Ishikawa (cell line): ENCODE data around the gene EFNA3.

Experiments
- CEBPB ChIP-seq: IDR thresholded peaks from 2 replicates; pipeline ENCODE4 v1.6.1; 2012
- CREB1 ChIP-seq: IDR thresholded peaks from 2 replicates; pipeline ENCODE4 v1.6.1; 2012; ENCODE audit warnings: low read depth
- EGR1 ChIP-seq: IDR thresholded peaks from 2 replicates; pipeline ENCODE4 v1.6.1; 2012
- EP300 ChIP-seq: IDR thresholded peaks from 2 replicates; pipeline ENCODE4 v1.6.1; 2012; ENCODE audit warnings: borderline replicate concordance
- FOXM1 ChIP-seq: IDR thresholded peaks from 2 replicates; pipeline ENCODE4 v1.6.1; 2012; ENCODE audit warnings: low read depth, borderline replicate concordance
- MAX ChIP-seq: IDR thresholded peaks from 2 replicates; pipeline ENCODE4 v1.6.1; 2012
- NFIC ChIP-seq: IDR thresholded peaks from 2 replicates; pipeline ENCODE4 v1.6.1; 2012
- RAD21 ChIP-seq: IDR thresholded peaks from 2 replicates; pipeline ENCODE4 v1.6.1; 2012; ENCODE audit warnings: low read depth
- REST ChIP-seq: IDR thresholded peaks from 2 replicates; pipeline ENCODE4 v1.6.1; 2012; ENCODE audit warnings: low read depth, mild to moderate bottlenecking
- TAF1 ChIP-seq: IDR thresholded peaks from 2 replicates; pipeline ENCODE4 v1.6.1; 2012; ENCODE audit warnings: low read depth, mild to moderate bottlenecking
- TCF12 ChIP-seq: IDR thresholded peaks from 2 replicates; pipeline ENCODE4 v1.6.1; 2012; ENCODE audit warnings: low read depth
- TEAD4 ChIP-seq: IDR thresholded peaks from 2 replicates; pipeline ENCODE4 v1.6.1; 2012
- USF1 ChIP-seq: IDR thresholded peaks from 2 replicates; pipeline ENCODE4 v1.6.1; 2012
- YY1 ChIP-seq: IDR thresholded peaks from 2 replicates; pipeline ENCODE4 v1.6.1; 2012; ENCODE audit warnings: low read depth
- ZBTB7A ChIP-seq: IDR thresholded peaks from 2 replicates; pipeline ENCODE4 v1.6.1; 2012; ENCODE audit warnings: low read depth

Gene EFNA3

GRCh38 chr1:155110381-155110780 lies 31.7 kb downstream of the EFNA3 start:
- TF ChIP-seq ZBTB7A = no peak
- TF ChIP-seq REST = no peak
- TF ChIP-seq TAF1 = no peak
- TF ChIP-seq EGR1 = no peak
- no peak for TF ChIP-seq FOXM1
- TF ChIP-seq NFIC = no peak
- no peak for TF ChIP-seq TEAD4
- no peak for TF ChIP-seq TCF12
- no peak for TF ChIP-seq RAD21
- TF ChIP-seq CEBPB = no peak
- no peak for TF ChIP-seq YY1
- no peak for TF ChIP-seq USF1
- no peak for TF ChIP-seq MAX
- no peak for TF ChIP-seq CREB1
- TF ChIP-seq EP300 = no peak

- TF ChIP-seq CEBPB (no peak), CREB1 (no peak), MAX (no peak), EGR1 (no peak), TCF12 (no peak), FOXM1 (no peak), TEAD4 (no peak), YY1 (no peak), ZBTB7A (no peak), REST (no peak), EP300 (no peak), RAD21 (no peak), NFIC (no peak), USF1 (no peak), TAF1 (no peak)
Measured at GRCh38 chr1:155110826-155111225, 32.2 kb downstream of the EFNA3 start.

- TF ChIP-seq TAF1 (no peak), YY1 (no peak), TCF12 (no peak), CREB1 (no peak), CEBPB (no peak), USF1 (no peak), RAD21 (no peak), TEAD4 (no peak), EP300 (no peak), FOXM1 (no peak), EGR1 (no peak), NFIC (no peak), MAX (no peak), ZBTB7A (no peak), REST (no peak)
Measured at GRCh38 chr1:155113450-155113980, 34.9 kb downstream of the EFNA3 start.
